HG03432 (cell line): ENCODE results near the gene SRI.
"Not testable (repeated sequence)": the region's sequence is repeated elsewhere in the genome, so short reads cannot be mapped to it uniquely, and the experiment has no call there.

Source experiments
- ATAC-seq: cut with Tn5 transposase; IDR thresholded peaks from one replicate; pipeline ENCODE4 v1.9.1; 2021; ENCODE audit warnings: mild to moderate bottlenecking, moderate library complexity; ENCODE audit not compliant: unreplicated experiment

The SRI gene, protein sequence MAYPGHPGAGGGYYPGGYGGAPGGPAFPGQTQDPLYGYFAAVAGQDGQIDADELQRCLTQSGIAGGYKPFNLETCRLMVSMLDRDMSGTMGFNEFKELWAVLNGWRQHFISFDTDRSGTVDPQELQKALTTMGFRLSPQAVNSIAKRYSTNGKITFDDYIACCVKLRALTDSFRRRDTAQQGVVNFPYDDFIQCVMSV

DNA sequence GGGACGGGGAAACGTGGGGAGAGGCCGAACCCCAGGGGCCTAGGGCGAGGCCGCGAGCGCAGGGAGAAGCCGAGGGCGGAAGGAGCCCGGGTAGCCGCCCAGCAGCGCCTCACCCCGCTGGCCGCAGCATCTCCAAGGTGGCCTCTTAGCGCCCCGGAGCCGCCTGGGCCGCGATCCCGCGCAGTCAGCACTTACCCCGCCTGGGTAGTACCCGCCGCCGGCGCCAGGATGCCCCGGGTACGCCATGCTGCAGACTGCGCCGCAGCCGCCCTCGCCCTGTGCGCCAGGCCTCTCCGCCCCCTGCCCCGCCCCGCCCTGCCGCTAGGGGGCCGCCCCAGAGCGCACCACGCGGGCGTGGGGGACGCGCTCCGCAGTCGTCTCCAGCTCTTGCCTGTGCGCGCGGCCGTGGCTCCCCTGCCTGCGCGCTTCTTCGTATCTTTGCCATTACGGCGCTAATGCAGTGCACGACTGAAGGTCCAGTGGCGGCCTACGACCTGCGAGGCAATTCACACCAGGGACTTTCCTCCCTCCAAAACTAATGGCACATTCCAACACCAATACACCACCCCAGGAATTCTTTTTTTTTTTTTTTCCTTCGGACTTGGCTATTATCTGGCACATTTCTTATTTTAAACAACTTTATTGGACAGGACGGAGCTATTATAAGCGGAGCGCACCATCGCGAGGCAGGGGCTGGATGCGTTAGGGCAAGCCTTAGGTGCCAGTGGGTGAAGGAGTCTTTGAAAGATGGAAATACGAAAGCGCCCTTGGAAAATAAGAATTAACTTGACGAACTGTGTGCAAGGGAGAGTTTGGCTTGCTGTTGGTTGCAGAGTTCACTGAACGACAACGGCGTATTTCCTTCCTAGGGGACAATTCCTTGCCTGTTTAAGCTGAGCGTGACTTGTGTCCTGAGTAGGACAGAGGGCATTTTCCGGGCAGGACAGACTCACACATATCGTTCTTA is at the start of gene SRI:
Gene SRI, minus strand, starts transcription at position 258 of the 967 bp plus-strand sequence. Its CDS starts 12 bp downstream, at position 246.
- peak; percentile 78 for ATAC-seq

DNA sequence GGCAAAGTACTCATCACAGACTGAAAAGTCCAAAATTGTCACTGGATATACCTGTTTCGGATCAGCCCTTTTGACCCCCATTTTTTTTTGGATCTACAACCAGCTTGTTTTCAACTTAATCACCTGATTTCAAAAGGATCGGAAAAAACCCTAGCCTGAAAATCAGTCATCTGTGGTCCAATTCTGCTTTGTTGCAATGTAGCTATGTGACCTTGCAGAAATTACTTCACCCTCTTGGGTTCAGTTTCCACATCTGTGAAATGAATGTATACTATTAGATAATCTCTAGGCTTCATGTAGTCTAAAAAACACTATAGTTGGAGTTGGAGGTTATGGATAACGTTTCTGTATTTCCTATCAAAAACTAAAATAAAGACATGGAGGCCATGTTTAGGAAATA is 49.7 kb upstream of the SRI start:
- no peak for ATAC-seq

DNA sequence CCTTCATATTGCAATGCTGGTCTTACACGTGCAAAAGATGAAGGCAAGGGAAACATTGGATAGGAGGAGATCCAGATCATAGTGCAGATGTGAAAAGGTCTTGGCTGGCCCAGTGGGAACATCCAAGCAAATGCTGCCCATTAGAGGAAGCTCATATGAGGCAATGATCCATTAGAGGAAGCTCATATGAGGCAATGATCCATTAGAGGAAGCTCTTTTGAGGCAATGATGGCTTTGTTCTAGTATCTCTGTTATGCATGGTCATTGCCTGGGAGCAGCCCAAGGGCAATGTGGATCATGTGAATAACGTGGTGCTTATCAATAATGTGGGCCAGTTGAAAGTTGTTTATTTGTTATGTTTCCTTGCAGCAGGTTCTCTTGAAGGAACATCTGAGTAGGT is 49.0 kb upstream of the SRI start:
- no peak for ATAC-seq

DNA sequence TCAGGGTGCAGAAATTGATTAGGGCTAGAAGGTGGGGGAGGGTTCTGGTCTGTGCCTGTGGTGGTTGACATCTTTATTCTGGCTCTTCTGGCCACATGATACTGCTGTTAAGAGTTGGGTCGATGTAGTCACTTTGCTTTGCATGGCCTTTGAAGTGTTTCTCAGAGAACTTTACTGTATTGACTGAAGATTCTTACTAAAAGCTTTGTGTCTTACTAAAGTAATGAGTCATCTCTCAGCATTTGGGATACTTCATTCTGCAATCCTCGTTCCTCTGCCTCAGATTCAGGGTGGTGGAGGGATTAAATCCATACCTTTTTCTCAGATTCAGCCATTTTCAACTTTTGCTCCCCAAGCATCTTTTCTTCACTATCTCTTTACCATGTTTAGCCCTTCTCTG is 48.2 kb upstream of the SRI start:
- ATAC-seq: no peak

DNA sequence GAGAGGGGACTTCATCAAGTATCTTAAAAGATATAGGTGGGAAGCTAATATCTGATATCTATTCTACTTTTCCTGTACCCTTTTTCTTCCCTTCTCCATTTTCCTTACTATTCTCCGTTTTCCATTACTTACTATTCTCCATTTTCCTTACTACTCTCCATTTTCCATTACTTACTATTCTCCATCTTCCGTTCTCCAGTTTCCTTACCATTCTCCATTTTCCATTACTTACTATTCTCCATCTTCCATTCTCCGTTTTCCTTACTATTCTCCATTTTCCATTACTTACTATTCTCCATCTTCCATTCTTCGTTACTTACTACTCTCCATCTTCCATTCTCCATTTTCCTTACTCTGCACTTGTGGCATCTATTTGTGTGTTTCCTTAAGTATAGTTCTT is 47.6 kb upstream of the SRI start:
- ATAC-seq: no peak

DNA sequence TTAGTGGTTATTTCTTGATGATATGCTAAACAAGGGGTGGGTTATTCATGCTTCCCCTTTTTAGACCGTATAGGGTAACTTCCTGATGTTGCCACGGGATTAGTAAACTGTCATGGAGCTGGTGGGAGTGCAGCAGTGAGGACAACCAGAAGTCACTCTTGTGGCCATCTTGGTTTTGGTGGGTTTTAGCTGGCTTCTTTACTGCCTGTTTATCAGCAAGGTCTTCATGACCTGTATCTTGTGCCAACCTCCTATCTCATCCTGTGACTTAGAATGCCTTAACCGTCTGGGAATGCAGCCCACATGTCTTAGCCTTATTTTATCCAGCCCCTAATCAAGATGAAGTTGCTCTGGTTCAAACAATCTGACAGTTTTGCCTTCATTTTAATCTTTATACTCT is 45.1 kb upstream of the SRI start:
- not testable (repeated sequence) for ATAC-seq

DNA sequence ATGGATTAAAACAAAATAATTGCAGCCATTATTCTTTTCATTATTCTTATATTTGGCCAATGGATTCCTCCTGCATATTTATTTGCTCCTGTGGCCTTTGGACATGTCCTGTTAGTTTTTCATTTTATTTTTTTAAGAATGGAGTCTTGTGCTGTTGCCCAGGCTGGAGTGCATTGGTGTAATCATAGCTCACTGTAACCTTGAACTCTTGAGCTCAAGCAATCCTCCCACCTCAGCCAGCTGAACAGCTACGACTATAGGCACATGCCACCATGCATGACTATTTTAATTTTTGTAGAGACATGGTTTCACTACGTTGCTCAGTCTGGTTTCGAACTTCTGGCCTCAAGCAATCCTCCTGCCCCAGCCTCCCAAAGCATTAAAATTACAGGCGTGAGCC is 42.7 kb upstream of the SRI start:
- ATAC-seq: no peak

DNA sequence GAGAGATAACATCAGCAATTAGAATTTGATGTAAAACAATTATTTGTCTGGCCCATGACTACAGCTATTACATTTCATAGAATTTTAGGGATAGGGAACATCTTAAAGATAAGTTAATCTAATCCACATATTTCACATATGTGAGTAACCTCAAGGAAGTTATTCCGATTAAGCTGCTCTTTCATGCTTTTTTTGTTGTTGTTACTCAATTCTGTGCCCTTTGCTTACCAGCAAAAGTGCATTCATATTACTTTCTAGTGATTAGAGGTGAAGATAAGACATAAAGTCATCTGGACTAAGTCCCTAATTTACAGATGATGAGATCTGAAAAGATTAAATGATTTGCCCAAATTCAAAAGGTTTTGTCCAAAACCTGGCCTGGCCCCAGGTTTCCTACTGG is 40.9 kb upstream of the SRI start:
- ATAC-seq: no peak

DNA sequence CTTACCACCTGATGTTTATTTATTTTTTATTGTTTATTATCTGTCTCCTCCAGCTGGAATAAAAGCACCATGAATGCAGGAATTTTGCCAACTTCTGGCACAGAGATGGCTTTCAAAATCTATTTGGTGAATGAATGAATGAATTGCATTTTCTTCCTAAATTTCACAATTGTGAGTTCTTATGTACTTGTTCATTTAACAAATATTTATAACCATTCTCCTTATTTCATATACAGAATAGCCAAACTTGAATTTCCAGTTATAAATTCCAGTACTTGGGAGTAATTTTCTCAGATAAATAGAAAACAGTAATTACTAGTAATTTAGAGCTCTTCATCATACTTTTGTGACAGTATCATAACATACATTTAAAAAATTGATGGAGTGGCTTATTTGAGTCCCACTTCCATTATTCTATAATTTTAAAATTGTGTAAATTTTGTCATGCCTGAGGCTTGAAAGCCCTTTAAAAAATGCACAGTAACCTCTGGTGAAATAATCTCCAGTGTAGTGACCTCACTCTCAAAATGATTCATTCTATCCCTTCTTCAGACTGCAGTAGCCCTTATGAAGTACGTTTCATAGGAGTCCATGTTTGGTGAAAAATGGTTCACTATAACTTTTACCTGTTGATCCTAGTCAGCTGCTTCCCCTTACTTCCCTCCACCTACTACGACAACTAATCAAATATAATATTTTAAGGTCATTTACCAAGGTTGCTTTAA is 40.0 kb upstream of the SRI start:
- no peak for ATAC-seq

DNA sequence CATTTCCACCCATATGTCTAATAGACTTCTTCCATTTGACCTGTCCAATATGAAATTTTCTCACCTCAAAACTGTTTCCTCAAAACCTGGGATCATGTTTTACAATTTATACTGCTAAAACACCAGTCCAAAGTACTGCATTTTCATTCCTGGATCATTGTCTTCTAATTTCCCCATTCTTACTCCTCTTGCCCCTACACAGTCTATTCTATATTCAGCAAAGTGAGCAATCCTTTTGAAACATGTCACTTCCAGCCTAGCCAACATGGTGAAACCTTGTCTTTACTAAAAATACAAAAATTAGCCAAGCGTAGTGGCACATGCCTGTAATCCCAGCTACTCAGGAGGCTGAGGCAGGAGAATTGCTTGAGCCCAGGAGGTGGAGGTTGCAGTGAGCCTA is 38.5 kb upstream of the SRI start:
- ATAC-seq: not testable (repeated sequence)

DNA sequence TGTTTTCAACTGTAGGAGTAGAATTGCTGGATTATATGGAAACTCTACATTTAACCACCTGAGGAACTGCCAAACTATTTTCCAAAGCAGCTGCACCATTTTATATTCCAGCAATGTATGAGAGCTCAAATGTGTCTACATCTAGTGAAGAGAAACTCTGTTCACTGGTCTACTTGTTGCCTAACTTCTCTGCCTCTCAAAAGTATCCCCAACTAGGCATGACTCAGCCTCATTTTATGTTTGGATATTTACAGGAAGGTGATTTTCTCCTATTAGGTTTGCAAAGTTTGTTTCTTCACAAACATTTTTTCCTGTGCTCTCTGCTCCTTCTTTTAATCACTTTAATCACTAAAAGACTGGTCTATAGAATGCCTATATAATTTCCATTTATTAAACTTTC is 37.1 kb upstream of the SRI start:
- no peak for ATAC-seq

DNA sequence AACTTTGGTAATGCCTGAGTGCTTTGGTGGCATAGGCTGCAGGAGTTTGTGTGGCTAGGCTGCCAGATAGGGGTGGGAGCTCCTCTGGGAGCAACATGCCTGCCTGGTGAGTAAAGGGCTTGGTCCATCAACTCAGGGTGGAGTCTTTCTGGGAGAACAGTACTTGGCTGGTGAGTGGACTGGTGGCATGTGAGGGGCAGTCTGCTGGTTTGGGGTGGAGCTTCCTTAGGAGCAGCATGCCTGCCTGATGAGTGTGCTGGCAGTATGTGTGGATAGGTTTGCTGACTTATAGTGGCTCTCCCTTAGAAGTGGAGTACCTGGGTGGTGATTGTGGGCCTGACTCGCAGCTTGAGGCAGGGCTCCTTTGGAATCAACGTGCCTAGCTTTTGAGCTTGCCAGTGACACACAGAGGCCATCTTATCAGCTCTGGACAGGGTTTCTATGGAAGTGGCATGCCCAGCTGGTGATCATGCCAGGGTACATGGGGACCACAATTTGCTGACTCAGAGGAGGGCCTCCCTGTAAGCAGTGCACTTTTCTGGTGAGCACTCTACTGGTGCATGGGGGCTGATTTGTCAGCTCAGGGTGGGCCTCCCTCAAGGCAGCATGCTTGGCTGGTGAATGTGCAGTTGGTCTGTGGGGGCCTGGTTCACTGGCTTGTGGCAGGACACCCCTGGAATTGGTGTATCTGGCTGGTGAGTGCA is 35.0 kb upstream of the SRI start:
- ATAC-seq: no peak

DNA sequence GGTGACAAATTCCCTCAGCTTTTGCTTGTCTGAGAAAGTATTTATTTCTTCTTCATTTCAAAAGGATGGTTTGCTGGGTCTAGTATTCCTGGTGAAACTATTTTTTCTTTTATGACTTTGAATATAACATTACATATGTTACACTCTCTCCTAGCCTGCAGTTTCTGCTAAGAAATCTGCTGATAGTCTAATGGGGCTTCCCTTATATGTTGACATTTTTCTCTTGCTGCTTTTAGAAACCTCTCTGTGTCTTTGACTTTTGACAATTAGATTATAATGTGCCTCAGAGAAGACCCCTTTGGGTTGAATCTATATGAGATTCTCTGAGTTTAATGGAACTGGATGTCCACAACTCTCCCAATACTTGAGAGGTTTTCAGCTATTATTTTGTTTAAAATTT is 33.8 kb upstream of the SRI start:
- ATAC-seq: no peak

DNA sequence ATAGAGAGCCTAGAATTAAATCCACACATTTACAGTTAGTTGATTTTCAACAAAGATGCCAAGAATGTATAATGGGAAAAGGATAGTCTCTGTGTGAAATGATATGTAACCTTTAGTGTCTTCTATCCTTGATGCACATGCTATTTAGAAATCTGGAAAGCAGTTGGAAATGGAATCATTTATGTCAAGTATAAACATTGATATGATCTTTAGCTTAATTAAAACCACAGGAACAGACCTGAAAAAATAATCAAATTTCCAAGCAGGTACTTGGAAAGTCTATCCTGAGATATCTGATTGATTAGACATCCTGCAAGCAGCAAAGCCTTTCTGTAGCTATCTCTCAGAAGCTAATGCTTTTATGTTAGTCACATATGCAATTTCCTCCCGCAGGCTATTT is 24.4 kb upstream of the SRI start:
- no peak for ATAC-seq

DNA sequence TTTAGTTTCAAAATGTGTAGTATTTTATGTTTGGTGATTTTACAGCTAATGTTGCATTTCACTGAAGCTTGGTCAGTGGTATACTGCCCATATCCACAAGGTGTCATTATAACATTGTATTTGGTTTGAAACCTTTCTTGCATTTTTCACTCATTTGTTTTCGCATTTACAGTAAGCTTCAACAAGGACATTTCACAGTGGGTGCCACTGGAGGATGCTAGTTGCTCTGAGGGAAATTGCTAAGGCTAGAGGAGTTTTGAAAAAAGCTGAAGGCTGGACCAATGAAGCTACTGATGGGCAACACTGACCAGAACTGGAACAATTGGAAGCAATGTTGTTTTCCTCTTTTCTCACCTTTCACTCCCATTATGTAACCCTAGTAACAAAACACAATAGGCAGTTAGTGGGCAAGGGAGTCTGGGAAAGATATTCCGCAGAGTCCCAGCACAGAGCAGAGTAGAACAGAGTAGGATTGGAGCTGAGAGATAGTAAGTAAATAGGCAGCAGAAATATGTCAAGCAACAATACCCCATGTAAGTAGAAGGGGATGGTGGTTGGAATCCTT is 23.6 kb upstream of the SRI start:
- ATAC-seq: peak; percentile 79

DNA sequence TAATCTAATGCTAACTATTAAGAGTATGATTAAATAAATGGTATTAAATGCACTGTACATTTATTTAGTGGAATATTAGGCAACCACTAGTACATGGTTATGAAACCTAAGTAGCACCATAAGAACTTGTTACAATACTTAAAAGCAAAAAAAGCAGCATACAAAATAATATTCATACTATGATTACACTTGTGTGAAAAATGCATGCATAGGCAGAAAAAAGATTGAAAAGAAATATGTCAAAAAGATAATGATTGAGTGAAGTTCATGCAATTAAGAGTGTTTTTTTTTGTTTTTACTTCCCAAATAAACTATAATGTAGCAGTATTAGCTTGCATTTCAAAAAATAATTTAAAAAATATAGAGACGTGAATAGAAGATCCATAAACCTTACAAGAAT is 20.0 kb upstream of the SRI start:
- ATAC-seq: no peak

DNA sequence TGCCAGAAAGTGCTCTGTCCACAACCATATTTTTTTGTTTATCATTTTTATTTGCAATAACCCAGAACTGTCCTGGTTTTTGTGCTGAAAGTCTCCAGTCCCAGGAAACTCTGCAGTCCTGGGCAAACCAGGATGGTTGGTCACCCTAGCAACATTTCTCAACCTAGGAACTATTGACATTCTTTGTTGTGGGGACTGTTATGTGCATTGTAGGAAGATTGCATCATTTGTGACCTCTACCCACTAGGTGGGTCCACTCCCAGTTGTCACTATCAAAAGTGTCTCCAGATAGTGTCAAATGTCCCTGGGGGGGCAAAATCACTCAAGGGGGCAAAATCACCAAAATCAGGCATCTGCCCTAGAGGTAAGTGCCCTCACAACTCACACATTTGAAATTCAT is 14.0 kb upstream of the SRI start:
- ATAC-seq: no peak

DNA sequence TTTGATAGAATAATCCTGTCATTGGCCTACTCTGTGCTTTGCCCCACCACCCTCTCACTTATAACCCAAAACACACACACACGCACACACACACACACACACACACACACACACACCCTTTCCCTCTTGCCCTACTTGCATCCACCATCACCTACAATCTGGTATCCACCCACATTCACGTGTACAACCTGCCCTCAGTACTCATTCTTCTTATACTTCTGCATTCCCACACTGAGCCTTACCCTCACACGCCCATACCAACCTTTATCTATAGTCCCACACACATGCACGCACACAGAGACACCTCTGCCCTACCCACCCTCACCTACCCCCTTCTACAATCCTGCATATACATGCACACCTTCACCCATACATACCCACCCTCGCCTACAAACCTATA is 10.8 kb upstream of the SRI start:
- ATAC-seq: no peak

DNA sequence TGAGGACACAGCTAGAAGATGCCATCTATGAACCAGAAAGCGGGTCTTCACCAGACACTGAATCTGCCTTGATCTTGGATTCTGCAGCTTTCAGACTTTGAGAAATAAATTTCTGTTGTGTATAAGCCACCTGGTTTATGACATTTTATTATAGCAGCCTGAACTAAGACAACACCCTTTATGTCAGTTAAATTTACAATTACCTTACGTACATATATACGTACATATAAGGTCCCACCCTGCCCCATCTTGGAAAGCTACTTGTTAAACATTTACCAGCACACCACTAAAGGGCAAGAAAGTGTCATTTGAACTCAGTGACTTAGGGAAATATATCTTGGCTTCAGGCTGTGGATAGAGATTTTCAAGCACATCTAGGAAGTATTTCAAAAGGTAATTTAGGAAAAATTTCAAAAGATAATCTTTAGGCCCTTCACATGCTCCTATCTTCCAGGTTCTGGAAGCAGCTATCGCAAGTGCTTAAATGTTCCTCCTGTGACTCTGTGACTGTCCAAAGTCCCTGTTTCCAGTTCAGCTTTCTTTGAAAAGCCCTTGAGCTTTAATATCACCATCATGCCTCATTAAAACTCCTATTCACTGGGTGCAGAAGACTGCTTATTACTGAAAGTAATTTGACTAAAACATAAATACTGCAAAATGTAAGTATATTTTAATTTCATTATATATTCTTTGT is 9.6 kb upstream of the SRI start:
- ATAC-seq: no peak

DNA sequence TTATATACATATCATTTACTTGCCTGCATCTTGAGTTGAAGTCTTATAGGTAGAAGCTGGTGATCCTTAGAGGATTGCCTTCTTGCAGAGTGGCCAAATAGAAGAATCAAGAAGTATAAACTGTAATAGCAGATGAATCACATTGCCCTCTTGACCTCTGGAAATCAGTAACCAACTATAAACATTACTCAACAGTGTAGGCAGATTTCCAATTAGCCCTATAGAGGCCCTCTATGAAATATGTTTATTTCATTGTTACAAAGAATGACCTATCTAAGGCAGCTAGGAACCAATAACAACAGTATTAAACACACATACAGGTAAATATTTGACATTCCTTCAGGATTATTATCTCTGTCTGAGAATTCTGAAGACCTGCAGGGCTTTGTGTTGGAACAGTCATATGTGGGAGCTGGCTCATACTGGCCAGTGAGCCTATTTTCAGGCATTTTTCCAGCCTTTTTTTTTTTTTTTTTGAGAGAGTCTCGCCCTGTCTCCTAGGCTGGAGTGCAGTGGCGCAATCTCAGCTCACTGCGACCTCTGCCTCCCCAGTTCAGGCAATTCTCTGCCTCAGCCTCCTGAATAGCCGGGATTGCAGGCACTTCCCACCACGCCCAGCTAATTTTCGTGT is 7.2 kb upstream of the SRI start:
- ATAC-seq: no peak
